Natural killer cell (primary cell): ENCODE results near the gene HACD1. TPM values are rescaled to one million over a fixed set of nuclear protein-coding genes. Genes with fewer than 3 reads are reported as not detected.

ENCODE experiments used
- ATAC-seq, 3 donors: fragments of 150-1000 bp in 2 of 3; fragments of 200-7000 bp in 1 of 3; cut with Tn5 transposase; 1 replicate in 1 of 3; 2 replicates in 2 of 3; pipeline ENCODE4 v1.10.0; 2021; ENCODE audit warnings: mild to moderate bottlenecking in 2 of 3, moderate library complexity in 2 of 3
- DNase-seq, 2 donors: peaks; one replicate each; pipeline versions ENCODE4 v3.0.0 to v3.0.0-alpha.2; 2013 to 2021; ENCODE audit warnings: mixed read lengths in 1 of 2
- H3K27ac ChIP-seq: one replicate; pipeline ENCODE4 v1.5.1; 2013; ENCODE audit warnings: mild to moderate bottlenecking, low read length
- H3K27me3 ChIP-seq: one replicate; pipeline ENCODE4 v1.6.1; 2013; ENCODE audit warnings: low read length; ENCODE audit not compliant: control insufficient read depth, insufficient read depth
- H3K36me3 ChIP-seq: one replicate; pipeline ENCODE4 v1.6.1; 2013; ENCODE audit warnings: low read length; ENCODE audit not compliant: control insufficient read depth, insufficient read depth
- H3K4me1 ChIP-seq: one replicate; pipeline ENCODE4 v1.6.1; 2013; ENCODE audit warnings: low read length; ENCODE audit not compliant: control insufficient read depth, insufficient read depth
- H3K4me3 ChIP-seq: one replicate; pipeline ENCODE4 v1.5.1; 2013; ENCODE audit warnings: low read length
- H3K9me3 ChIP-seq: one replicate; pipeline ENCODE4 v1.6.1; 2013; ENCODE audit warnings: low read length; ENCODE audit not compliant: control insufficient read depth, insufficient read depth
- H3K27ac Mint-ChIP-seq, 2 donors: one replicate each; pipeline ENCODE4 v1.8.0; 2022; ENCODE audit warnings: mild to moderate bottlenecking in 2 of 2, mixed read lengths in 2 of 2, moderate library complexity in 1 of 2
- H3K27me3 Mint-ChIP-seq, 2 donors: one replicate each; pipeline ENCODE4 v1.8.0; 2022; ENCODE audit warnings: low read depth in 2 of 2, mixed read lengths in 2 of 2
- H3K36me3 Mint-ChIP-seq: one replicate; pipeline ENCODE4 v1.8.0; 2022; ENCODE audit warnings: mixed read lengths
- H3K4me1 Mint-ChIP-seq, 2 donors: one replicate each; pipeline ENCODE4 v1.8.0; 2022; ENCODE audit warnings: mixed read lengths in 2 of 2
- H3K4me3 Mint-ChIP-seq: one replicate; pipeline ENCODE4 v1.8.0; 2022; ENCODE audit warnings: mild to moderate bottlenecking, moderate library complexity, mixed read lengths
- H3K9me3 Mint-ChIP-seq, 2 donors: one replicate each; pipeline ENCODE4 v1.8.0; 2022; ENCODE audit warnings: mixed read lengths in 2 of 2
- WGBS: methylation state at CpG from one replicate; pipeline ENCODE4 v1.1.7; 2013; ENCODE audit warnings: missing lambda C conversion rate; ENCODE audit not compliant: insufficient coverage; 5-methylcytosine and 5-hydroxymethylcytosine counted together
- intact Hi-C: fragments of 100-400 bp; cut with micrococcal nuclease; formaldehyde crosslinking; loops from one replicate; pipeline ENCODE4 v1.14.2; 2022
- total RNA-seq, 4 donors: library from RNA; stranded (reverse); fragments of 120-200 nt in 1 of 4; gene quantifications; one replicate each; pipeline versions ENCODE4 v1.2.3 to v1.2.4, GENCODE V29; 2013 to 2022
- TF ChIP-seq, protein P1 (sequence below): fragments of 200-600 bp; IDR thresholded peaks from one replicate; pipeline ENCODE4 v1.8.0; 2022; ENCODE audit warnings: antibody characterized with exemption

The HACD1 gene
- total RNA-seq, 3 donors from 2014 or later (not counting 1 experiment from before 2014, with no cell fraction given) = 0.82 to 1.5 (median 0.87) TPM

GRCh38 chr10:17586821-17587234 lies 30.3 kb downstream of the HACD1 start:
- peak overlapping the region; percentile 24 to 55 for H3K27ac Mint-ChIP-seq
- H3K27ac ChIP-seq = peak overlapping the region; percentile 25
- DNase-seq (peak in 1 of 2 donors; percentile 5), ATAC-seq (peak; percentile 35 to 69 (median 52))
- H3K4me3 ChIP-seq = no peak overlapping the region
- H3K9me3 Mint-ChIP-seq = no peaks in the 10 kb centered on the region
- no peaks in the 10 kb centered on the region for H3K36me3 Mint-ChIP-seq
- peaks cover 0 to 3% of the 10 kb centered on the region in 2 donors for H3K27me3 Mint-ChIP-seq
- 14% methylated on average over 6 of the region's 6 CpGs for WGBS
- H3K4me3 Mint-ChIP-seq = peak overlapping the region; percentile 49
- no peaks in the 10 kb centered on the region for H3K36me3 ChIP-seq
- intact Hi-C loops = no loop called here
- no peaks in the 10 kb centered on the region for H3K9me3 ChIP-seq
- H3K27me3 ChIP-seq = no peaks in the 10 kb centered on the region
- TF ChIP-seq, protein P1, sequence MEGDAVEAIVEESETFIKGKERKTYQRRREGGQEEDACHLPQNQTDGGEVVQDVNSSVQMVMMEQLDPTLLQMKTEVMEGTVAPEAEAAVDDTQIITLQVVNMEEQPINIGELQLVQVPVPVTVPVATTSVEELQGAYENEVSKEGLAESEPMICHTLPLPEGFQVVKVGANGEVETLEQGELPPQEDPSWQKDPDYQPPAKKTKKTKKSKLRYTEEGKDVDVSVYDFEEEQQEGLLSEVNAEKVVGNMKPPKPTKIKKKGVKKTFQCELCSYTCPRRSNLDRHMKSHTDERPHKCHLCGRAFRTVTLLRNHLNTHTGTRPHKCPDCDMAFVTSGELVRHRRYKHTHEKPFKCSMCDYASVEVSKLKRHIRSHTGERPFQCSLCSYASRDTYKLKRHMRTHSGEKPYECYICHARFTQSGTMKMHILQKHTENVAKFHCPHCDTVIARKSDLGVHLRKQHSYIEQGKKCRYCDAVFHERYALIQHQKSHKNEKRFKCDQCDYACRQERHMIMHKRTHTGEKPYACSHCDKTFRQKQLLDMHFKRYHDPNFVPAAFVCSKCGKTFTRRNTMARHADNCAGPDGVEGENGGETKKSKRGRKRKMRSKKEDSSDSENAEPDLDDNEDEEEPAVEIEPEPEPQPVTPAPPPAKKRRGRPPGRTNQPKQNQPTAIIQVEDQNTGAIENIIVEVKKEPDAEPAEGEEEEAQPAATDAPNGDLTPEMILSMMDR = no peak
- H3K4me1 Mint-ChIP-seq = peaks cover 12 to 21% of the 10 kb centered on the region in 2 donors
- H3K4me1 ChIP-seq = peaks cover 9% of the 10 kb centered on the region

DNA sequence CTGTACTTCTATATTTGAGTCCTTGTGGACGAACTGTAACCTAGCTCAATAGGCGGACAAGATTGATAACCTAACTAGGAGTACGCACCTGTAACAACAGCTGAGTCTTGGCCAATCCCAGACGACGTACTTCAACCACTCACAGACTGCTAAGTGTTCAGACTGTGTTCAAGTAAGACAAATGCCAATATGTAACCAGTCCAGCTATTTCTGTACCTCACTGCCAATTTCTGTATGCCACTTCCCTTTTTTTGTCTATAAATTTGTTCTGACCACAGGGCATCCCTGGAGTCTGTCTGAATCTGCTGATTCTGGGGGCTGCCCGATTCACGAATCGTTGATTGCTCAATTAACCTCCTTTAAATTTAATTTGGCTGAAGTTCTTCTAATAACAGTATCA lies 32.2 kb downstream of the HACD1 start:
- peaks cover 9% of the 10 kb centered on the region for H3K4me1 ChIP-seq
- H3K27ac Mint-ChIP-seq = no peak overlapping the region

GRCh38 chr10:17580885-17581284 lies 36.3 kb downstream of the HACD1 start:
- Mint-ChIP-seq H3K27ac (no peak overlapping the region), H3K4me3 (no peak overlapping the region), H3K36me3 (no peaks in the 10 kb centered on the region), H3K9me3 (no peaks in the 10 kb centered on the region), H3K27me3 (peaks cover 0 to 3% of the 10 kb centered on the region in 2 donors), H3K4me1 (peaks cover 1% of the 10 kb centered on the region in 2 donors)
- H3K4me1 ChIP-seq = no peaks in the 10 kb centered on the region
- H3K36me3 ChIP-seq = no peaks in the 10 kb centered on the region
- no peak overlapping the region for H3K27ac ChIP-seq
- H3K27me3 ChIP-seq = no peaks in the 10 kb centered on the region
- no peak for DNase-seq
- no peak overlapping the region for H3K4me3 ChIP-seq
- no peak for ATAC-seq
- TF ChIP-seq, protein P1 = no peak
- WGBS = 94% methylated on average over 3 of the region's 3 CpGs
- no peaks in the 10 kb centered on the region for H3K9me3 ChIP-seq
- intact Hi-C loops = no loop called here

More for the DNA sequence above, 32.2 kb downstream of the HACD1 start:
- Mint-ChIP-seq H3K9me3 (no peaks in the 10 kb centered on the region), H3K27me3 (peaks cover 0 to 3% of the 10 kb centered on the region in 2 donors), H3K4me3 (no peak overlapping the region), H3K36me3 (no peaks in the 10 kb centered on the region), H3K4me1 (peaks cover 12 to 21% of the 10 kb centered on the region in 2 donors)
- intact Hi-C loops = no loop called here
- Histone ChIP-seq H3K36me3 (no peaks in the 10 kb centered on the region), H3K9me3 (no peaks in the 10 kb centered on the region), H3K27me3 (no peaks in the 10 kb centered on the region), H3K4me3 (no peak overlapping the region), H3K27ac (no peak overlapping the region)
- no peak for DNase-seq
- no peak for ATAC-seq
- WGBS = 43% methylated on average over 8 of the region's 8 CpGs
- TF ChIP-seq, protein P1 = no peak

- Mint-ChIP-seq H3K27ac (no peak overlapping the region), H3K36me3 (no peaks in the 10 kb centered on the region), H3K4me3 (no peak overlapping the region), H3K4me1 (peaks cover 6% of the 10 kb centered on the region in 2 donors), H3K9me3 (no peaks in the 10 kb centered on the region), H3K27me3 (no peaks in the 10 kb centered on the region)
- H3K9me3 ChIP-seq = no peaks in the 10 kb centered on the region
- no peak for DNase-seq
- no peaks in the 10 kb centered on the region for H3K4me1 ChIP-seq
- ATAC-seq = no peak
- no peak overlapping the region for H3K27ac ChIP-seq
- H3K27me3 ChIP-seq = no peaks in the 10 kb centered on the region
- no CpG with 5 or more reads among the region's 2 CpGs for WGBS
- no peaks in the 10 kb centered on the region for H3K36me3 ChIP-seq
- H3K4me3 ChIP-seq = no peak overlapping the region
- TF ChIP-seq, protein P1 = no peak
- intact Hi-C loops = no loop called here
These were observed 38.6 kb downstream of the HACD1 start for GRCh38 chr10:17578603-17579002.
